Measurements from ENCODE around the gene TBC1D22B.
A peak's percentile ranks its signal among the peaks of the same experiment; 100 is the strongest.
"Not testable (repeated sequence)": the region's sequence is repeated elsewhere in the genome, so short reads cannot be mapped to it uniquely, and the experiment has no call there.

The TBC1D22B gene

GRCh38 chr6:37269105-37269504, 11.5 kb downstream of the TBC1D22B start:
- DNase-seq, result no peak

- no peak for DNase-seq
Observed at GRCh38 chr6:37272834-37273566, 15.4 kb downstream of the TBC1D22B start.

DNA sequence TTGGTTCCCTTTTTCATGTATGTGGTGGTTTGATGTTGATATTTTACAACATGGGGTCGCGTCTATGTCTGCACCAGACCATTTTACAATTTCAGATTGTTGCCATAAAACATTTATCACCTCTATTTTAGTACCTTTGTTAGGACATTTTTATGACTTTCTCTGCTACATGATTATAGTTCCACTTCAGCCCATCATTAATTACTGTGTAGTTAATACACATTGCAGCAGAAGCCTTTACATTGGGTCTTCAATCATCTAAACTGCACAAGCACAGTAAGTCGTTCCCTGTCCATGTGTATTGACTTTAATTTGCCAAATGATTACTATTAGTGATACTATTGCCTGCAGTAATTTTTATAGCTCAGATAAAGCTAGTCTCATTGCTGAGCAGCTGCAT, 16.1 kb downstream of the TBC1D22B start:
- DNase-seq, result no peak

DNA sequence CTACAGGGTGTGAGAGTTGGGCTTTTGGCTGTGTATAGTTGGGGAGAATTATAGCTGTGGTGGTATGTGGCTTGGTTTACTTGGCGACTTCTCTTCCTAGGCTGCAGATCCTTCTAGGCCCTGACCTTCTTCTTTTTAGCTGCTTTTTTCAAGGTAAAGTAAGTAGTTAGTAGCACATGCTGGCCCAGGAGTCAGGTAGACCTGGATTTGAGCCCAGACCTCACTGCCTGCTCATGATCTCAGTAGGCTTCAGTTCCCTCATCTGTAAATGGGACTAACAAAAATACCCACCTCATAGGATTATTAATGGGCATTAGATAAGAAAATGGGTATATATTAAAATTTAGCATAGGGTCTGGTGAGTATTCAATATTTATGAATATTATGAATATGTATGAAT, 17.8 kb downstream of the TBC1D22B start:
- DNase-seq, result no peak

- DNase-seq, result no peak
Observed at GRCh38 chr6:37277001-37277409, 19.4 kb downstream of the TBC1D22B start.

DNA sequence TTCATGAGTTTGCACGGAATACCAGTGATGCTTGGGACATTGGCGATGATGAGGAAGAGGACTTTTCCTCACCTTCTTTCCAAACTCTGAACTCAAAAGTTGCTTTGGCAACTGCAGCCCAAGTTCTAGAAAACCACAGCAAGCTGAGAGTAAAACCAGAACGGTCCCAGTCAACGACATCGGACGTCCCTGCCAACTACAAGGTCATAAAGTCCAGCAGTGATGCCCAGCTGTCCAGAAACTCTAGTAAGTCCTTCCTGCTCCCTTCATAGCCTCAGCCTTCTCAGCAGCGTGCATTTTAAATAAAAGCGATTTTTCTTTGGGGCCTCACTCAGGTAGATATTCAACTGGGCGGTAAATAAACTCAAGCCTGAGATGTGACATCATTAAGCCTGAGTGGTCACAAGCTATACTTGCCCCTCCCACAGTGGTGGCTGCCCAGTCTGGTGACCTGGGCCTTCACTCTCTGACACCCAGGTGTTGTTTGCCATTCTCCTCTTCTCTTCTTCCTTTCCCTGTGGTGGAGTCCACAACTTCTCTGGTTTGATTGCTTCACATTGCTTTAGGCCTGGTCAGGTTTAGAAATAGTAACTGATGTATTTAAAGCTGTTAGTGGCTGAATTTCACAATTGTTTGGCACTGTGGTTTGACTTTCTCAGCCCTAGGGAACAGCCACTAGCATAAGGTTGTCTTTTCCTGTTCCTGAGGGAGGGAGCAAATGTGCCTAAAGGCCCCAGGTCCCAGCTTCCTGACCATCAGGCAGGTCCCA, 22.0 kb downstream of the TBC1D22B start:
- DNase-seq, result no peak

GRCh38 chr6:37280162-37280887, 22.8 kb downstream of the TBC1D22B start:
- DNase-seq, result no peak

DNA sequence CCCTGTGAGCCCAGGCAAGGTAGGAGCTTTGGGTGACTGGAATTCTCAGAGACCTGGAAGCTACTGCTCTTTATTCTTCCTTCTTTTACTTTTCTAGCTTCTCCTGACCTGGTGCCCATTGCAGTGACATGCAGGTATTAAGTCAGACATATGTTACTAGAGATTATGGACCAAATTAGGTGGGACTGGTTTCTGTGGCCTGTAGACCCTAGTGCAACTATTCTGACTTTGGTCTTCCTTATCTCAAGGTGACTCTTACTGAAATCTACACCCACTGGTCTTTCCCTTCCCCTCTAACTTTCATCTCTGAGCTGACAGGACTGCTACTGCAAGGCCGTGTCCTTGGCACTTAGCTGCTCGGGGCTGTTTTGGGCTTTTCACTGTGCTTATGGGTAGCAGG, 24.8 kb downstream of the TBC1D22B start:
- DNase-seq, result no peak

GRCh38 chr6:37283268-37283667, 25.7 kb downstream of the TBC1D22B start:
- no peak for DNase-seq

- DNase-seq, result no peak
Observed at GRCh38 chr6:37283671-37284151, 26.1 kb downstream of the TBC1D22B start.

- DNase-seq, result no peak
Observed at GRCh38 chr6:37284781-37285180, 27.2 kb downstream of the TBC1D22B start.

DNA sequence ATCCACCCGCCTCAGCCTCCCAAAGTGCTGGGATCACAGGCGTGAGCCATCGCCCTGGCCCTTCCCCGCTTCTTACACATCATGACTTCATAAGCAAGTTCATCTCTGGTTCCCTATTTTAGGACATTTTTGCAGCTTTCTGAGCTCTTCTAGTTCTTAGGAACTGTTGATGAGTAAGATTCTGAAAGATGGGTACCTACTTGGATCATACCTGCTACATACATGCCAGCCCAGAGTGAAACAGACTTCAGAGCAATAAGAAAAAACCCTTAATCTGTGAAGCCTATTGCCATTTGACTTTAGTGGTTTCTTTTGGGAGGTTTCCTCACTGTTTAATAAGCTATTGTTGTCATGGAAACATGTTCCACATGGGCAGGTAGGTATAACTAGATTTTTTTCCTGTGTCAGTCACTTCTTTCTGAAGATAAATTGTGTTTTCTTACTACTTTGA, 28.3 kb downstream of the TBC1D22B start:
- no peak for DNase-seq

DNA sequence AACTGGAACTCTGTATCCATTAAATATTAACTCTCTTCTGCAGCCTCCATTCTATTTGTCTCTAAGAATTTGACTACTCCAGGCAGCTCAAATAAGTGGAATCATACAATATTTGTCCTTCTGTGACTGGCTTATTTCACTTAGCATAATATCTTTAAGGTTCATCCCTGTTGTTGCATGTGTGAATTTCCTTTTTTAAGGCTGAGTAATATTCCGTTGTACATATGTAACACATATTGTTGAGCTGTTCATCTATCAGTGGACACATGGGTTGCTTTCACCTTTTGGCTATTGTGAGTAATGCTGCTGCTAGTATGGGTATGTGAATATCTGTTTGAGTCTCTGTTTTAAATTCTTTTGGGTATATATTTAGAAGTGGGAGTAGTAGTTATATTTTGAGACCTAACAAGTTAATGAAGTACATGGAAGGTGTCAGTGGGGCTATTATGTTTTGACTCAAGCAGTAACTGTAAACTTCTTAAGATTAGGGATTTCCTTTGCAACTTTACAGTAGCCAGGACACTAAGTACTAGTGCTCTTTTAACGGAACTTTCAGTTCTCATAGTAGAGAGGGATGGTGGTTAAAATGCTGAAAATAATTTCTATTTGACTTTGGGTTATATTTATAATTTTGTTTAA, 30.1 kb downstream of the TBC1D22B start:
- no peak for DNase-seq

DNA sequence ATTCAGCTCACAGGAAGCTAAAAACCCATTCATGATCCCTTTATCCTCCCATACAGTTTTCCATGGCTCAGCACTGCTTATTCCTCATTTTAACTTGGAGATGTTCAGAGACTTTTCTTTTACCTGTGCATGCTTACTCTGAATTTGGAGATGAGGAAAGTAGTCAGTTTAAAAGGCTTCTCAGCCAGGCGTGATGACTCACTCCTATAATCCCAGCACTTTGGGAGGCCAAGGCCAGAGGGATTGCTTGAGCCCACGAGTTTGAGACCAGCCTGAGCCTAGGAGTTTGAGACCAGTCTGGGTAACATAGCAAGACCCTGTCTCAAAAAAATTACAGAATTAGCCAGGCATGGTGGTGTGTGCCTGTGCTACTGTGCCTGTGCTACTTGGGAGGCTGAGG, 30.7 kb downstream of the TBC1D22B start:
- no peak for DNase-seq

- no peak for DNase-seq
Observed at GRCh38 chr6:37289931-37290330, 32.4 kb downstream of the TBC1D22B start.

GRCh38 chr6:37293426-37293825, 35.9 kb downstream of the TBC1D22B start:
- no peak for DNase-seq

DNA sequence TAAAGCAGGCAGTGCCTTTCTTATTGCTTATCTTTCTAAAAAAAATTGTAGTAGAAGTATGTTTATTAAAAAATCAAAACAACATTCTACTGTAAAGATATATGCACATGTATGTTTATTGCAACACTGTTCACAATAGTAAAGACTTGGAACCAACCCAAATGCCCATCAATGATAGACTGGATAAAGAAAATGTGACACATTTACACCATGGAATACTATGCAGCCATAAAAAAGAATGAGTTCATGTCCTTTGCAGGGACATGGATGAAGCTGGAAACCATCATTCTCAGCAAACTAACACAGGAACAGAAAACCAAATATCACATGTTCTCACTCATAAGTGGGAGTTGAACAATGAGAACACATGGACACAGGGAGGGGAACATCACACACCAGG, 40.1 kb downstream of the TBC1D22B start:
- not testable (repeated sequence) for DNase-seq

GRCh38 chr6:37298958-37299357, 41.4 kb downstream of the TBC1D22B start:
- no peak for DNase-seq

GRCh38 chr6:37299990-37300389, 42.4 kb downstream of the TBC1D22B start:
- DNase-seq, result no peak

DNA sequence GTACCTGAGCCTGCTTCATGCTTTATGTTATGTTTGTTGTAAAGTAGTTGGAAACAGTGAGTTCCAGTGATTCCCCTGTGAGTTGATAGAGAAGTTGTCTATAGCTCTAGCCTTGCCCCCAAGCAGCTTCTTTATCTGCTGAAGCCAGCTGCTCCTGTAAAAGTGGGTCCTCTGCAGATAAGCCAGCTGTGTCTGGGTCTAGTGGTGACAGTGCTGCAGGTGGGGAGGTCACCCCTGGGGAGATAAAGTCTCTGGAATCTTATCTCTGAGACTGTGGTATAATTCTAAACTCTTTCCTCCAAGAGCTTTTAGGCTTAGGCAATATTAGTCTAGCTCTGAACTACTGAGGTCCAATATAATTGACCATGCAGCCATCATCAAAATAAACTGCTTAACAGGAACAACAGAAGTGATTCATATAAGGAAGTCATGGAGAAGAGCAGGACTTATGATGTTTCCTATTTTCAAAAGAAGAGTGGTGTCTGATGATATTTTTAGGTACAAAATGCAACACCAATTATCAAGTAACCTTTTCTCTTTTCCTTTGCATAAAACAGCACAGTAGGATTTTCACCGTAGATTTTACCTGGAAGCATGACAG, 44.6 kb downstream of the TBC1D22B start:
- DNase-seq, result no peak

GRCh38 chr6:37303091-37303660, 45.6 kb downstream of the TBC1D22B start:
- DNase-seq, result no peak

GRCh38 chr6:37303891-37304503, 46.4 kb downstream of the TBC1D22B start:
- peak in 1 of 2 experiments; percentile 17 for DNase-seq
